HG03135 (cell line): Measurements from ENCODE around the gene RTP1.
"Not testable (repeated sequence)": the region's sequence is repeated elsewhere in the genome, so short reads cannot be mapped to it uniquely, and the experiment has no call there.

Experiments
- ATAC-seq: cut with Tn5 transposase; IDR thresholded peaks from one replicate; pipeline ENCODE4 v1.9.1; 2021; ENCODE audit warnings: mild to moderate bottlenecking, moderate library complexity; ENCODE audit not compliant: unreplicated experiment

Gene RTP1

GRCh38 chr3:187238835-187239234, 41.5 kb downstream of the RTP1 start:
- ATAC-seq, result not testable (repeated sequence)

GRCh38 chr3:187242435-187242834, 45.1 kb downstream of the RTP1 start:
- ATAC-seq, result no peak

- ATAC-seq, result no peak
Observed at GRCh38 chr3:187242900-187243299, 45.6 kb downstream of the RTP1 start.

DNA sequence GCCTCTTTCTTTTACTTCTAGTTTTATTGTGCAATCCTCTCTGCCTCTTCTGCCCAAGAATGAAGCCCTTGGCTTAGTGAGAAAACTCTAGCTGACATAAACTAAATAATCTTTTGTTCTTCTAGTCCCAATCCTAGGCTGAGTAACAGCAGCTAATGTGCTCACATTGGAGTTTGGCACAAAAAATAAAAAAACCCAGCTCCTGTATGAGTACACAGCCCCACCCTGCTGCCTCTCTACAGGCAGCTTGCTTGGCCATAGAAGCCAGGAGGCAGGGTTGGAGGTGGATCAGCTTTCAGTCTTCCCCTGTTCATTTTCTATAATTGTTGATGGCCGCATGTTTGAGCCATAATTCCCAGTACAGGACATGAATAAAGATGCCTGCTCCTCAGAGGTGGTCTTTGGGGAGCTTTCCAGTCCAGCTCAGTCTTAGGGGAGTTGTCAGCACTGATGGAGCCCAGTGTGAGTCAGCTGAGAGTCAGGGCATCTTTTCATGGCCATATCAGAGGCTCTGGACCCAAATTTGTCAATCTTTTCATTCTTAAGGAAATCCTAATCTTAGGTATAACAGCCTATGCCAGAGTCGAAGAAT, 46.7 kb downstream of the RTP1 start:
- no peak for ATAC-seq

- no peak for ATAC-seq
Observed at GRCh38 chr3:187247398-187247797, 50.1 kb downstream of the RTP1 start.
